NOMO-1 treated with DMSO at 0.1 percent for 48 hours (cell line): ENCODE measurements around the gene CFAP107.
"Not testable (repeated sequence)": the region's sequence is repeated elsewhere in the genome, so short reads cannot be mapped to it uniquely, and the experiment has no call there.

ENCODE experiments used
- DNase-seq: peaks from one replicate; lab custom pipeline; 2025; ENCODE audit not compliant: unreplicated experiment; lab: John Stamatoyannopoulos, UW

Gene CFAP107

GRCh38 chr1:12776801-12777557, 31.0 kb downstream of the CFAP107 start:
- no peak for DNase-seq

- DNase-seq, result no peak
Observed at GRCh38 chr1:12778061-12778460, 32.1 kb downstream of the CFAP107 start.

- DNase-seq, result no peak
Observed at GRCh38 chr1:12778907-12779306, 32.9 kb downstream of the CFAP107 start.

- not testable (repeated sequence) for DNase-seq
Observed at GRCh38 chr1:12781488-12781887, 35.5 kb downstream of the CFAP107 start.

GRCh38 chr1:12783783-12784182, 37.8 kb downstream of the CFAP107 start:
- DNase-seq, result not testable (repeated sequence)

GRCh38 chr1:12784729-12785128, 38.7 kb downstream of the CFAP107 start:
- not testable (repeated sequence) for DNase-seq

GRCh38 chr1:12791097-12791496, 45.1 kb downstream of the CFAP107 start, which contains the start of gene PRAMEF1:
TSS of gene PRAMEF1 (plus strand) at chr1:12791397. CDS start at chr1:12793228, 1,831 bp downstream.
- not testable (repeated sequence) for DNase-seq

GRCh38 chr1:12798911-12799310, 52.9 kb downstream of the CFAP107 start:
- DNase-seq, result no peak

- peak; percentile 27 for DNase-seq
Observed at GRCh38 chr1:12799730-12800129, 53.7 kb downstream of the CFAP107 start.

GRCh38 chr1:12809933-12810332, 63.9 kb downstream of the CFAP107 start:
- DNase-seq, result no peak

- no peak for DNase-seq
Observed at GRCh38 chr1:12810691-12811408, 64.8 kb downstream of the CFAP107 start.

GRCh38 chr1:12811409-12811784, 65.4 kb downstream of the CFAP107 start:
- no peak for DNase-seq
